Adrenal gland (tissue), 5 donors: ENCODE measurements around the gene HSFX1.
"Not testable (repeated sequence)": the region's sequence is repeated elsewhere in the genome, so short reads cannot be mapped to it uniquely, and the experiment has no call there.

Experiments
- CTCF ChIP-seq, 6 experiments: fragments of 450-650 bp in 4 of 6; fragments of 200-600 bp in 2 of 6; sonication (generic) in 1 of 6; IDR thresholded peaks; 1 replicate in 5 of 6; 2 replicates in 1 of 6; pipeline versions ENCODE4 v1.5.1 to v1.8.0; 2016 to 2021; ENCODE audit warnings: antibody characterized with exemption in 6 of 6, mild to moderate bottlenecking in 2 of 6, moderate library complexity in 1 of 6
- POLR2A ChIP-seq, 2 donors: fragments of 450-650 bp; IDR thresholded peaks; one replicate each; pipeline ENCODE4 v1.6.1; 2017; ENCODE audit warnings: antibody characterized with exemption in 2 of 2, mild to moderate bottlenecking in 2 of 2, moderate library complexity in 1 of 2
- donor health status: DM: no; HTN: no; CAD: no.

GRCh38 chrX:149746390-149747007 lies 27.4 kb upstream of the HSFX1 start:
- not testable (repeated sequence) for TF ChIP-seq CTCF, POLR2A (IDR thresholded peaks at IDR 0.05)
